Transverse colon (tissue), 3 donors: ENCODE data around the gene OR8K1.

ENCODE experiments used
- POLR2A ChIP-seq: fragments of 450-650 bp; IDR thresholded peaks from one replicate; pipeline ENCODE4 v1.6.1; 2016; ENCODE audit warnings: antibody characterized with exemption, mild to moderate bottlenecking, moderate library complexity
- TF ChIP-seq, protein P1 (sequence below), 5 experiments: fragments of 200-600 bp in 3 of 5; fragments of 450-650 bp in 2 of 5; sonication (generic) in 3 of 5; IDR thresholded peaks; 1 replicate in 2 of 5; 2 replicates in 3 of 5; pipeline ENCODE4 v1.5.1; 2016 to 2017; ENCODE audit warnings: antibody characterized with exemption in 5 of 5, inconsistent platforms in 3 of 5, mild to moderate bottlenecking in 2 of 5, moderate library complexity in 1 of 5

DNA sequence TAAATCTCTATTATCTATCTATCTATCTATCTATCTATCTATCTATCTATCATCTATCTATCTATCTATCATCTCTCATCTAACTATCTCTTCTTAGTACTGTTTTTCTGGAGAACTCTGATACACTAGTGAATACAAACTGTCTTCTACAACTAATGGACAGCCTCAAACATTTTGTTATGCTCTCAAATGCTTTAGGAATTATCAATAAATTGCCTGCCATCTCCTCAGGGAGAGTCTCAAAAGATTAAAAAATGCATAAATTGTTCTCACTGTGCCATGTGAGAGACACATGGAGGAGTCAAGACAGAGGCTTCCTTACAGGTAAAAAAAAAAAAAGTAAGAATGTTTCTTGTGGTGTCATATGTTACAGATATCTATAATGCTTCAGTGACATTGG, 31.0 kb upstream of the OR8K1 start, which contains the start of gene OR8K3:
- no peak for TF ChIP-seq POLR2A
- TF ChIP-seq, protein P1, sequence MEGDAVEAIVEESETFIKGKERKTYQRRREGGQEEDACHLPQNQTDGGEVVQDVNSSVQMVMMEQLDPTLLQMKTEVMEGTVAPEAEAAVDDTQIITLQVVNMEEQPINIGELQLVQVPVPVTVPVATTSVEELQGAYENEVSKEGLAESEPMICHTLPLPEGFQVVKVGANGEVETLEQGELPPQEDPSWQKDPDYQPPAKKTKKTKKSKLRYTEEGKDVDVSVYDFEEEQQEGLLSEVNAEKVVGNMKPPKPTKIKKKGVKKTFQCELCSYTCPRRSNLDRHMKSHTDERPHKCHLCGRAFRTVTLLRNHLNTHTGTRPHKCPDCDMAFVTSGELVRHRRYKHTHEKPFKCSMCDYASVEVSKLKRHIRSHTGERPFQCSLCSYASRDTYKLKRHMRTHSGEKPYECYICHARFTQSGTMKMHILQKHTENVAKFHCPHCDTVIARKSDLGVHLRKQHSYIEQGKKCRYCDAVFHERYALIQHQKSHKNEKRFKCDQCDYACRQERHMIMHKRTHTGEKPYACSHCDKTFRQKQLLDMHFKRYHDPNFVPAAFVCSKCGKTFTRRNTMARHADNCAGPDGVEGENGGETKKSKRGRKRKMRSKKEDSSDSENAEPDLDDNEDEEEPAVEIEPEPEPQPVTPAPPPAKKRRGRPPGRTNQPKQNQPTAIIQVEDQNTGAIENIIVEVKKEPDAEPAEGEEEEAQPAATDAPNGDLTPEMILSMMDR (IDR thresholded peaks at IDR 0.05), result no peak
